Measurements from ENCODE around the gene PLCL1. TPM values are rescaled to one million over a fixed set of nuclear protein-coding genes. Genes with fewer than 3 reads are reported as not detected.
"Not testable (repeated sequence)": the region's sequence is repeated elsewhere in the genome, so short reads cannot be mapped to it uniquely, and the experiment has no call there.

The PLCL1 gene
- total RNA-seq, 1 donor from 2014 or later = 7.7 TPM

- intact Hi-C loops (cut with DNase I) = no loop called here
- no peaks in the 10 kb centered on the region for H3K36me3 ChIP-seq
- no peaks in the 10 kb centered on the region for H3K4me1 ChIP-seq
- DNase-seq = no peak
- no peaks in the 10 kb centered on the region for H3K27me3 ChIP-seq
- H3K27ac ChIP-seq = no peak overlapping the region
- no peaks in the 10 kb centered on the region for H3K9me3 ChIP-seq
- no peak overlapping the region for H3K4me3 ChIP-seq
- TF ChIP-seq CTCF (IDR thresholded peaks at IDR 0.05) = no peak
- ATAC-seq = no peak
These were observed 387.3 kb downstream of the PLCL1 start for GRCh38 chr2:198191651-198192050.

GRCh38 chr2:198196556-198196955 lies 392.2 kb downstream of the PLCL1 start:
- H3K27me3 ChIP-seq; ATAC-seq; H3K36me3 ChIP-seq; intact Hi-C loops (cut with DNase I); H3K9me3 ChIP-seq; H3K4me3 ChIP-seq; DNase-seq; H3K27ac ChIP-seq; H3K4me1 ChIP-seq: not testable (repeated sequence)

Other genes starting within 250 kb of the PLCL1 start
- 12.3 TPM for gene RFTN2, start 129.0 kb upstream of the PLCL1 start, total RNA-seq
- 6.5 TPM for gene MARS2, start 99.2 kb upstream of the PLCL1 start, total RNA-seq
- gene BOLL, start 19.3 kb upstream of the PLCL1 start, total RNA-seq = not detected

Measured in upper lobe of right lung (tissue), 1 donor.